Measurements from ENCODE around the gene CALML6.

The CALML6 gene

GRCh38 chr1:1943834-1944570 is 28.9 kb downstream of the CALML6 start:
- peak; percentile 63 for DNase-seq

- DNase-seq: no peak
Measured at GRCh38 chr1:1945782-1946393, 30.8 kb downstream of the CALML6 start.

GRCh38 chr1:1946540-1946939 is 31.5 kb downstream of the CALML6 start:
- DNase-seq: no peak

GRCh38 chr1:1947493-1947892 is 32.4 kb downstream of the CALML6 start:
- DNase-seq: no peak

GRCh38 chr1:1948783-1949182 is 33.7 kb downstream of the CALML6 start:
- DNase-seq: no peak

GRCh38 chr1:1950940-1951339 is 35.9 kb downstream of the CALML6 start:
- no peak for DNase-seq

GRCh38 chr1:1954015-1954414 is 39.0 kb downstream of the CALML6 start:
- no peak for DNase-seq

GRCh38 chr1:1954831-1955441 is 39.9 kb downstream of the CALML6 start:
- no peak for DNase-seq

- DNase-seq: no peak
Measured at GRCh38 chr1:1955621-1956094, 40.6 kb downstream of the CALML6 start.

GRCh38 chr1:1956101-1956500 is 41.0 kb downstream of the CALML6 start:
- no peak for DNase-seq

- no peak for DNase-seq
Measured at GRCh38 chr1:1956586-1957532, 41.8 kb downstream of the CALML6 start.

- DNase-seq: no peak
Measured at GRCh38 chr1:1957533-1957961, 42.5 kb downstream of the CALML6 start.

- no peak for DNase-seq
Measured at GRCh38 chr1:1958071-1958541, 43.0 kb downstream of the CALML6 start.

- no peak for DNase-seq
Measured at GRCh38 chr1:1959459-1959839, 44.4 kb downstream of the CALML6 start.

GRCh38 chr1:1959840-1960479 is 44.9 kb downstream of the CALML6 start:
- peak; percentile 66 for DNase-seq

- no peak for DNase-seq
Measured at GRCh38 chr1:1960480-1961196, 45.6 kb downstream of the CALML6 start.

- no peak for DNase-seq
Measured at GRCh38 chr1:1962752-1963151, 47.7 kb downstream of the CALML6 start.

- no peak for DNase-seq
Measured at GRCh38 chr1:1963570-1963969, 48.5 kb downstream of the CALML6 start.

- no peak for DNase-seq
Measured at GRCh38 chr1:1964811-1965210, 49.8 kb downstream of the CALML6 start.

- no peak for DNase-seq
Measured at GRCh38 chr1:1965546-1965945, 50.5 kb downstream of the CALML6 start.

- no peak for DNase-seq
Measured at GRCh38 chr1:1966071-1966740, 51.1 kb downstream of the CALML6 start.
